ENCODE results near the gene KATNB1. TPM values are rescaled to one million over a fixed set of nuclear protein-coding genes. Genes with fewer than 3 reads are reported as not detected.

Gene KATNB1
- total RNA-seq, 4 donors from 2014 or later, result 6.4 to 21.5 (median 11.1) TPM

GRCh38 chr16:57700781-57701551 lies 34.6 kb upstream of the KATNB1 start:
- TF ChIP-seq POLR2A (IDR thresholded peaks at IDR 0.05), result no peak
- no peak for TF ChIP-seq EP300 (IDR thresholded peaks at IDR 0.05)
- TF ChIP-seq POLR2AphosphoS5 (IDR thresholded peaks at IDR 0.05), result no peak
- TF ChIP-seq, protein P1, sequence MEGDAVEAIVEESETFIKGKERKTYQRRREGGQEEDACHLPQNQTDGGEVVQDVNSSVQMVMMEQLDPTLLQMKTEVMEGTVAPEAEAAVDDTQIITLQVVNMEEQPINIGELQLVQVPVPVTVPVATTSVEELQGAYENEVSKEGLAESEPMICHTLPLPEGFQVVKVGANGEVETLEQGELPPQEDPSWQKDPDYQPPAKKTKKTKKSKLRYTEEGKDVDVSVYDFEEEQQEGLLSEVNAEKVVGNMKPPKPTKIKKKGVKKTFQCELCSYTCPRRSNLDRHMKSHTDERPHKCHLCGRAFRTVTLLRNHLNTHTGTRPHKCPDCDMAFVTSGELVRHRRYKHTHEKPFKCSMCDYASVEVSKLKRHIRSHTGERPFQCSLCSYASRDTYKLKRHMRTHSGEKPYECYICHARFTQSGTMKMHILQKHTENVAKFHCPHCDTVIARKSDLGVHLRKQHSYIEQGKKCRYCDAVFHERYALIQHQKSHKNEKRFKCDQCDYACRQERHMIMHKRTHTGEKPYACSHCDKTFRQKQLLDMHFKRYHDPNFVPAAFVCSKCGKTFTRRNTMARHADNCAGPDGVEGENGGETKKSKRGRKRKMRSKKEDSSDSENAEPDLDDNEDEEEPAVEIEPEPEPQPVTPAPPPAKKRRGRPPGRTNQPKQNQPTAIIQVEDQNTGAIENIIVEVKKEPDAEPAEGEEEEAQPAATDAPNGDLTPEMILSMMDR (IDR thresholded peaks at IDR 0.05), result no peak
- no peak overlapping the region for H3K27ac ChIP-seq
- H3K36me3 ChIP-seq, result no peaks in the 10 kb centered on the region
- ATAC-seq, result no peak
- H3K9me3 ChIP-seq, result no peaks in the 10 kb centered on the region
- WGBS, 2 donors (ENCODE audit: low coverage in 1 of 2), result 69 to 79% methylated on average over 8 to 10 of the region's 10 CpGs
- no peaks in the 10 kb centered on the region for H3K4me1 ChIP-seq
- no peaks in the 10 kb centered on the region for H3K27me3 ChIP-seq
- H3K4me3 ChIP-seq, result no peak overlapping the region

- 57 to 68% methylated on average over 3 of the region's 23 CpGs for WGBS, 2 donors (ENCODE audit: low coverage in 1 of 2)
- Histone ChIP-seq H3K27ac (no peak overlapping the region), H3K36me3 (no peaks in the 10 kb centered on the region), H3K27me3 (no peaks in the 10 kb centered on the region), H3K4me1 (no peaks in the 10 kb centered on the region), H3K4me3 (no peak overlapping the region), H3K9me3 (no peaks in the 10 kb centered on the region)
- no peak for ATAC-seq
- TF ChIP-seq, protein P1 (IDR thresholded peaks at IDR 0.05), result no peak
- TF ChIP-seq EP300 (IDR thresholded peaks at IDR 0.05), result no peak
These were observed 33.7 kb upstream of the KATNB1 start for GRCh38 chr16:57701759-57702371.

- ATAC-seq, result no peak
These were observed 32.1 kb upstream of the KATNB1 start for GRCh38 chr16:57703416-57704010.

DNA sequence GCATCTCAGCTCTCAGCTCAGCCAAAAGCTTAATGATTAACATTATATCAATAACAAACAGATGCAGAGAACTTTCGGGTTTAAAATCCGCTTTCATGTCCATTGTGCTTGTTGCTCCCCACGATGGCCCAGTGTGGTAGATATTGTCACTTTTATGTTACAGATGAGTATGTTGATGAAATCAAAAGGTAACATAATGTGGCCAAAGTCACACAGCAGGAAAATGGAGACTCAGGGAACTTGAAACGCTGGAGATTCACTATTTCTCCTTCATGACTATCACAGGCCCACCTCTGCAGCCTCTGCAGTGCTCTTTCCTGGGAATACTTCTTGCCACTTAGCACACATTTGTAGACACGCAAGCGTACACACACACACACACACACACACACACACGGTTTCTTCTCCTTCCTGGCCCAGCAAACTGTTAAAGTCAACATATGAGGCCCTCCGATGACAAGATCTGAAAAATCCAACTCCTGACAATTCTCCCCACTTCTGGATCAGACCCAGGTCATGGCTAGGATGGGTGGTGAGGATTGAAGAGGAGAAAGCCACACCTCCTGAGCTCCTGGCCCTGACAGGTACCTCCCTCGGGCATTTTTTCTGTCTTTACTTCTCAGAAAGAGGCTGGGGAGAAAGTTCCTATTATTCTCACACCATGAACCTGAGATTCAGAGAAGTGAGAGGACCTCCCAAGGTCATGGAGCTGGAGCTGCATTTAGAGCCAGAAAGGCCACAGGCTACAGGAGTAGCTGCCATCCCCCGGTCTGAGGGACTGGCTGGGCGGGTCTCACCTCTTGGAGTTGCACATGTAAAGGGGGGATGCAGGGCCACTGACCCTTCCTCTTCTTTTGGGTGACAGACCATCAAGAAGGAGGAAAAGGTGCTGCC lies 31.3 kb upstream of the KATNB1 start:
- peaks cover 8% of the 10 kb centered on the region for H3K27me3 ChIP-seq
- H3K4me1 ChIP-seq, result no peaks in the 10 kb centered on the region
- no peak for TF ChIP-seq POLR2A (IDR thresholded peaks at IDR 0.05)
- no peak for ATAC-seq
- no peak overlapping the region for H3K4me3 ChIP-seq
- H3K36me3 ChIP-seq, result no peaks in the 10 kb centered on the region
- 60 to 68% methylated on average over 10 to 11 of the region's 11 CpGs for WGBS, 2 donors (ENCODE audit: low coverage in 1 of 2)
- H3K27ac ChIP-seq, result no peak overlapping the region
- no peaks in the 10 kb centered on the region for H3K9me3 ChIP-seq

More at GRCh38 chr16:57703416-57704010, 32.1 kb upstream of the KATNB1 start:
- 40 to 50% methylated on average over 1 of the region's 11 CpGs for WGBS, 2 donors (ENCODE audit: low coverage in 1 of 2)
- no peak overlapping the region for H3K27ac ChIP-seq
- no peak for TF ChIP-seq POLR2A (IDR thresholded peaks at IDR 0.05)
- no peak for TF ChIP-seq POLR2AphosphoS5 (IDR thresholded peaks at IDR 0.05)
- TF ChIP-seq, protein P1 (IDR thresholded peaks at IDR 0.05), result no peak
- no peak for TF ChIP-seq EP300 (IDR thresholded peaks at IDR 0.05)
- H3K4me3 ChIP-seq, result no peak overlapping the region
- no peaks in the 10 kb centered on the region for H3K9me3 ChIP-seq
- peaks cover 8% of the 10 kb centered on the region for H3K27me3 ChIP-seq
- no peaks in the 10 kb centered on the region for H3K36me3 ChIP-seq
- H3K4me1 ChIP-seq, result no peaks in the 10 kb centered on the region
